ENCODE measurements around the gene SFMBT2. TPM values are rescaled to one million over a fixed set of nuclear protein-coding genes. Genes with fewer than 3 reads are reported as not detected.

SFMBT2 gene
- total RNA-seq, 1 donor from 2014 or later = 7.2 TPM

- Mint-ChIP-seq H3K27ac (no peak overlapping the region), H3K9me3 (peaks cover 12% of the 10 kb centered on the region), H3K36me3 (no peaks in the 10 kb centered on the region), H3K4me1 (ENCODE audit: unreplicated experiment) (no peaks in the 10 kb centered on the region), H3K27me3 (peaks cover 48% of the 10 kb centered on the region), H3K4me3 (no peak overlapping the region)
- TF ChIP-seq CTCF (conservative IDR thresholded peaks at IDR 0.05) = no peak
- no peak for DNase-seq (ENCODE audit: extremely low spot score, unreplicated experiment)
These were observed 280.5 kb downstream of the SFMBT2 start for GRCh38 chr10:7130191-7130911.

GRCh38 chr10:7123774-7124173 is 287.1 kb downstream of the SFMBT2 start:
- no peak overlapping the region for H3K27ac Mint-ChIP-seq
- H3K4me1 Mint-ChIP-seq (ENCODE audit: unreplicated experiment) = peaks cover 5% of the 10 kb centered on the region
- no peak for DNase-seq (ENCODE audit: extremely low spot score, unreplicated experiment)
- peaks cover 4% of the 10 kb centered on the region for H3K9me3 Mint-ChIP-seq
- H3K27me3 Mint-ChIP-seq = peaks cover 62% of the 10 kb centered on the region
- no peak for TF ChIP-seq CTCF (conservative IDR thresholded peaks at IDR 0.05)
- H3K4me3 Mint-ChIP-seq = no peak overlapping the region
- H3K36me3 Mint-ChIP-seq = no peaks in the 10 kb centered on the region

- no peaks in the 10 kb centered on the region for H3K36me3 Mint-ChIP-seq
- DNase-seq (ENCODE audit: extremely low spot score, unreplicated experiment) = no peak
- peaks cover 5% of the 10 kb centered on the region for H3K4me1 Mint-ChIP-seq (ENCODE audit: unreplicated experiment)
- H3K4me3 Mint-ChIP-seq = no peak overlapping the region
- no peak for TF ChIP-seq CTCF (conservative IDR thresholded peaks at IDR 0.05)
- H3K27me3 Mint-ChIP-seq = peaks cover 59% of the 10 kb centered on the region
- peaks cover 4% of the 10 kb centered on the region for H3K9me3 Mint-ChIP-seq
- H3K27ac Mint-ChIP-seq = no peak overlapping the region
These were observed 288.3 kb downstream of the SFMBT2 start for GRCh38 chr10:7122561-7122960.

GRCh38 chr10:7121154-7121797 is 289.6 kb downstream of the SFMBT2 start:
- H3K4me3 Mint-ChIP-seq = no peak overlapping the region
- peak; percentile 82 for TF ChIP-seq CTCF (conservative IDR thresholded peaks at IDR 0.05)
- H3K9me3 Mint-ChIP-seq = peaks cover 4% of the 10 kb centered on the region
- H3K27ac Mint-ChIP-seq = no peak overlapping the region
- H3K4me1 Mint-ChIP-seq (ENCODE audit: unreplicated experiment) = peaks cover 5% of the 10 kb centered on the region
- no peak for DNase-seq (ENCODE audit: extremely low spot score, unreplicated experiment)
- peaks cover 63% of the 10 kb centered on the region for H3K27me3 Mint-ChIP-seq
- no peaks in the 10 kb centered on the region for H3K36me3 Mint-ChIP-seq

GRCh38 chr10:7119325-7120015 is 291.4 kb downstream of the SFMBT2 start:
- no peaks in the 10 kb centered on the region for H3K36me3 Mint-ChIP-seq
- H3K27me3 Mint-ChIP-seq = peaks cover 62% of the 10 kb centered on the region
- H3K9me3 Mint-ChIP-seq = peaks cover 4% of the 10 kb centered on the region
- no peak overlapping the region for H3K27ac Mint-ChIP-seq
- TF ChIP-seq CTCF (conservative IDR thresholded peaks at IDR 0.05) = no peak
- no peak overlapping the region for H3K4me3 Mint-ChIP-seq
- no peak for DNase-seq (ENCODE audit: extremely low spot score, unreplicated experiment)
- H3K4me1 Mint-ChIP-seq (ENCODE audit: unreplicated experiment) = peaks cover 5% of the 10 kb centered on the region
